CD4-positive, alpha-beta T cell (primary cell): ENCODE data around the gene CDH13. TPM values are rescaled to one million over a fixed set of nuclear protein-coding genes. Genes with fewer than 3 reads are reported as not detected.

Experiments
- ATAC-seq: fragments of 200-7000 bp; cut with Tn5 transposase; one replicate; pipeline ENCODE4 v1.10.0; 2022; ENCODE audit warnings: mild to moderate bottlenecking; ENCODE audit not compliant: poor library complexity
- CTCF ChIA-PET: fragments of 350-600 bp; sonication (Branson Sonifier 250); formaldehyde crosslinking; loops from one replicate; lab custom pipeline; 2021; ENCODE audit warnings: antibody characterized with exemption, inconsistent platforms; lab: Charles Lee
- POLR2A ChIA-PET: fragments of 350-600 bp; sonication (Branson Sonifier 250); formaldehyde crosslinking; loops from one replicate; lab custom pipeline; 2021; ENCODE audit warnings: antibody characterized with exemption, inconsistent platforms; lab: Charles Lee
- DNase-seq, 14 experiments: peaks; one replicate each; pipeline ENCODE4 v3.0.0-alpha.2; 2013 to 2020; ENCODE audit warnings: mixed read lengths in 2 of 14
- H3K27ac ChIP-seq, 2 donors: one replicate each; pipeline versions ENCODE4 v1.5.1 to v1.7.0; 2013; ENCODE audit warnings: low read length in 2 of 2, low read depth in 1 of 2, mild to moderate bottlenecking in 1 of 2
- H3K27me3 ChIP-seq, 2 experiments: 1 replicate in 1 of 2; 2 replicates in 1 of 2; pipeline versions ENCODE4 v1.6.1 to v1.7.0; 2013; ENCODE audit warnings: low read length in 2 of 2, control low read depth in 1 of 2, mild to moderate bottlenecking in 1 of 2, moderate library complexity in 1 of 2; ENCODE audit not compliant: insufficient read depth in 2 of 2, control insufficient read depth in 1 of 2
- H3K36me3 ChIP-seq: one replicate; pipeline ENCODE4 v1.6.1; 2013; ENCODE audit warnings: low read length, control low read depth; ENCODE audit not compliant: insufficient read depth
- H3K4me1 ChIP-seq: one replicate; pipeline ENCODE4 v1.6.1; 2013; ENCODE audit warnings: low read length, control low read depth; ENCODE audit not compliant: insufficient read depth
- H3K4me3 ChIP-seq: one replicate; pipeline ENCODE4 v1.5.1; 2013; ENCODE audit warnings: mild to moderate bottlenecking, low read length, moderate library complexity
- H3K9me3 ChIP-seq, 2 experiments: 1 replicate in 1 of 2; 2 replicates in 1 of 2; pipeline versions ENCODE4 v1.6.1 to v1.7.0; 2013; ENCODE audit warnings: low read length in 2 of 2, mild to moderate bottlenecking in 2 of 2, control low read depth in 1 of 2, moderate library complexity in 1 of 2; ENCODE audit not compliant: control insufficient read depth in 1 of 2, insufficient read depth in 1 of 2
- H3K27ac Mint-ChIP-seq: one replicate; pipeline ENCODE4 v1.8.0; 2020; ENCODE audit warnings: mixed read lengths
- H3K27me3 Mint-ChIP-seq: one replicate; pipeline ENCODE4 v1.8.0; 2021; ENCODE audit warnings: mixed read lengths
- H3K36me3 Mint-ChIP-seq: one replicate; pipeline ENCODE4 v1.8.0; 2021; ENCODE audit warnings: low read depth, mixed read lengths
- H3K4me1 Mint-ChIP-seq: one replicate; pipeline ENCODE4 v1.8.0; 2021; ENCODE audit warnings: low read depth, mixed read lengths
- H3K4me3 Mint-ChIP-seq: one replicate; pipeline ENCODE4 v1.8.0; 2020; ENCODE audit warnings: mild to moderate bottlenecking, mixed read lengths
- H3K9me3 Mint-ChIP-seq: one replicate; pipeline ENCODE4 v1.8.0; 2020; ENCODE audit warnings: mixed read lengths
- CTCF ChIP-seq: fragments of 200-600 bp; IDR thresholded peaks from one replicate; pipeline ENCODE4 v1.8.0; 2022; ENCODE audit warnings: antibody characterized with exemption, mild to moderate bottlenecking
- intact Hi-C, 2 experiments: fragments of 100-400 bp; cut with DNase I in 1 of 2; cut with micrococcal nuclease in 1 of 2; formaldehyde crosslinking; loops; one replicate each; pipeline versions ENCODE4 v1.15.1 to v1.9.0; 2023 to 2025; cut with DNase I, micrococcal nuclease
- total RNA-seq, 174 experiments: library from RNA in 2 of 174; stranded (reverse) in 2 of 174; gene quantifications; one replicate each; pipeline ENCODE4 v1.2.3 and lab custom pipeline; 2021 to 2026

CDH13 gene
- total RNA-seq, 2 experiments from 2014 or later: not detected

DNA sequence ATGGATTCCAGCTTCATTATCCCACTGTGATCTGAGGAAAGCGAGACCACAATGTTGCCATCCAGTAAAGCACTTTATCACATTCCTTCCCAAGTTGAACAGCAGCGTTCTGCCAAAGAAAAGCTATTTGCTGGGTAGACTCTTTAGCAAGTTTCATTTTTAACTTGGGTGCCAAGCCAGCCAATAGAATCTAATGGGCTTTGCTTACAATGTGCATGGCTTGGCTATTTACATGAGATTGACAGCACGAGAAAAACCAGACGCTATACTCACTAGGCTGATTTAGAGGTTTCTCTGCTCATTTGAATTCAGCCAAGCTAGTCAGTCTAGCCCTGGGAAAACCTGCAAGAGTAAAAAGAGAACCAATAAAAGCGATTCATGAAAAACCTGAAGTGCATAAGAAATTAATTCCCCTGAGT lies 108.9 kb downstream of the CDH13 start:
- CTCF ChIA-PET: no interaction called here
- no peaks in the 10 kb centered on the region for H3K27me3 ChIP-seq
- no peak for ATAC-seq
- no peak overlapping the region for H3K27ac Mint-ChIP-seq
- intact Hi-C loops: no loop called here
- H3K4me3 Mint-ChIP-seq: no peak overlapping the region
- peaks cover 0 to 10% of the 10 kb centered on the region in 2 experiments for H3K9me3 ChIP-seq
- no peaks in the 10 kb centered on the region for H3K36me3 Mint-ChIP-seq
- no peak for DNase-seq
- H3K27ac ChIP-seq: no peak overlapping the region
- no peaks in the 10 kb centered on the region for H3K36me3 ChIP-seq
- TF ChIP-seq CTCF: no peak
- no peak overlapping the region for H3K4me3 ChIP-seq
- peaks cover 15% of the 10 kb centered on the region for H3K27me3 Mint-ChIP-seq
- no peaks in the 10 kb centered on the region for H3K9me3 Mint-ChIP-seq
- no peaks in the 10 kb centered on the region for H3K4me1 Mint-ChIP-seq
- POLR2A ChIA-PET: no interaction called here
- no peaks in the 10 kb centered on the region for H3K4me1 ChIP-seq

DNA sequence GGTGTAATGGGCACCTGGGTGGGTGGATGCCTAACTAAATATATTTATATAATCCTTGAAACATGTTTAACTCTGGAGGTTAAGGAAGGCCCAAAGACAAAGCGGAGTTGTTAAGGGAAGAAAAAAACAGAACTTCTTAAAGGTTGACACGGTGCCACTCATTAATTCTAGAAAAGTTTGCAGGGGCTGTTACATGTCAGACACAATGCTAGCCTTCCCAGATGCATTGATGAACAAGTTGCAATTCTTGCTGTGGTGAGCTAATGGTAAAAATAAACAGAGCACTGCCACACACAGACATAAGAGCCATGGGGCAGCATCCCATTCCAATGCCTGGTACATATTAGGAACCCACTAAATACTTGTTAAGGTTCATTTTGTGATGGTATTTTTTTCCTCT lies 109.5 kb downstream of the CDH13 start:
- no peak overlapping the region for H3K4me3 Mint-ChIP-seq
- POLR2A ChIA-PET: no interaction called here
- intact Hi-C loops: no loop called here

DNA sequence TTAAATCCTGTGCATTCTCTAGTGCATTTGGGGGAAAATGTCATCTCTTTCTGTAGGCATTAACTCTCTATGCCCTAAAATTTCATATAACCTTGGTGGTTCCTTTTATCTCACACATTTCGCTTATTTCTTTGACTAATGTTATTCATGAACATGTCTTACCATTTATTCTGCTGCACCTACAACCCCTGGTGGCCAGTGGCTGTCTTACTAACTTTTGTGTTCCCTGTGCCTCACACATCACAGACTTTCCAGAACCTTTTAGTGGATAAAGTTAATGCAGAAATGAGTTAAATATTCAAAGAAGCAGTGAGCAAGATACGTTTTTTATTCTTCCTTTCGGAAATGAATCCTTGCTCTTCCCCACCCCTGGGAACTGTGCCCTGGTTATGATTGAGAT lies 111.9 kb downstream of the CDH13 start:
- Mint-ChIP-seq H3K4me1 (no peaks in the 10 kb centered on the region), H3K27me3 (peaks cover 13% of the 10 kb centered on the region), H3K4me3 (no peak overlapping the region), H3K27ac (no peak overlapping the region), H3K36me3 (no peaks in the 10 kb centered on the region), H3K9me3 (no peaks in the 10 kb centered on the region)
- H3K27ac ChIP-seq: no peak overlapping the region
- no peak for TF ChIP-seq CTCF
- no peaks in the 10 kb centered on the region for H3K27me3 ChIP-seq
- H3K4me3 ChIP-seq: no peak overlapping the region
- H3K36me3 ChIP-seq: no peaks in the 10 kb centered on the region
- ChIA-PET POLR2A (no interaction called here), CTCF (no interaction called here)
- intact Hi-C loops: no loop called here
- ATAC-seq (no peak), DNase-seq (peak in 1 of 14 experiments; percentile 11)
- H3K4me1 ChIP-seq: no peaks in the 10 kb centered on the region
- peaks cover 0 to 10% of the 10 kb centered on the region in 2 experiments for H3K9me3 ChIP-seq

More for the DNA sequence above, 109.5 kb downstream of the CDH13 start:
- no peak overlapping the region for H3K4me3 ChIP-seq
- CTCF ChIA-PET: no interaction called here
- H3K9me3 Mint-ChIP-seq: no peaks in the 10 kb centered on the region
- ATAC-seq (no peak), DNase-seq (no peak)
- no peak overlapping the region for H3K27ac ChIP-seq
- H3K27me3 ChIP-seq: no peaks in the 10 kb centered on the region
- H3K4me1 Mint-ChIP-seq: no peaks in the 10 kb centered on the region
- no peaks in the 10 kb centered on the region for H3K36me3 ChIP-seq
- H3K36me3 Mint-ChIP-seq: no peaks in the 10 kb centered on the region
- no peaks in the 10 kb centered on the region for H3K4me1 ChIP-seq
- no peak for TF ChIP-seq CTCF
- H3K27ac Mint-ChIP-seq: no peak overlapping the region
- peaks cover 15% of the 10 kb centered on the region for H3K27me3 Mint-ChIP-seq
- H3K9me3 ChIP-seq: peaks cover 0 to 10% of the 10 kb centered on the region in 2 experiments
